ENCODE results near the gene MAP2K7. TPM values are rescaled to one million over a fixed set of nuclear protein-coding genes. Genes with fewer than 3 reads are reported as not detected.

MAP2K7 gene
- total RNA-seq, 1 experiment from 2014 or later = 54.0 TPM

GRCh38 chr19:7934766-7935165 lies 31.1 kb downstream of the MAP2K7 start:
- Histone ChIP-seq H3K4me3 (no peak overlapping the region), H3K27me3 (ENCODE audit: insufficient read depth, low read depth) (no peaks in the 10 kb centered on the region), H3F3A (ENCODE audit: insufficient read depth, low read depth) (peaks cover 21% of the 10 kb centered on the region), H4K20me1 (ENCODE audit: insufficient read depth) (peaks cover 11% of the 10 kb centered on the region), H3K79me2 (ENCODE audit: low read depth) (peaks cover 4% of the 10 kb centered on the region), H3K4me1 (replicated peaks; ENCODE audit: insufficient read depth) (peaks cover 8% of the 10 kb centered on the region), H3K9me2 (ENCODE audit: insufficient read depth) (no peaks in the 10 kb centered on the region), H3K4me2 (no peak overlapping the region), H2AFZ (no peak overlapping the region), H3K36me3 (ENCODE audit: low read depth) (peaks cover 42% of the 10 kb centered on the region), H3K27ac (no peak overlapping the region), H3K9me3 (ENCODE audit: insufficient read depth, low read depth) (no peaks in the 10 kb centered on the region)
- intact Hi-C loops (cut with micrococcal nuclease; ENCODE audit: unreplicated experiment) = no loop called here
- POLR2A ChIA-PET (ENCODE audit: unreplicated experiment) = no interaction called here
- no TSS peak for BruUV-seq (replicated peaks)
- CTCF ChIA-PET = interaction anchor here (0.6 kb wide), 1 partner anchor 332 kb away, joined by 6 read pairs; no protein-coding TSS in a partner anchor
- no peak for TF ChIP-seq CTCF (conservative IDR thresholded peaks at IDR 0.05)
- TF ChIP-seq EZH2 (IDR thresholded peaks at IDR 0.05; ENCODE audit: low read depth) = no peak
- no peak for DNase-seq

GRCh38 chr19:7940841-7941240 lies 37.2 kb downstream of the MAP2K7 start:
- no peak overlapping the region for H3K27ac ChIP-seq
- no peaks in the 10 kb centered on the region for H3K9me2 ChIP-seq (ENCODE audit: insufficient read depth)
- H4K20me1 ChIP-seq (ENCODE audit: insufficient read depth) = peaks cover 15% of the 10 kb centered on the region
- H3K9me3 ChIP-seq (ENCODE audit: insufficient read depth, low read depth) = no peaks in the 10 kb centered on the region
- H3K79me2 ChIP-seq (ENCODE audit: low read depth) = peaks cover 46% of the 10 kb centered on the region
- H3K4me3 ChIP-seq = no peak overlapping the region
- peaks cover 17% of the 10 kb centered on the region; the same call in 1 of the 2 replicates for H3F3A ChIP-seq (ENCODE audit: insufficient read depth, low read depth)
- no peak overlapping the region for H2AFZ ChIP-seq
- H3K36me3 ChIP-seq (ENCODE audit: low read depth) = peaks cover 37% of the 10 kb centered on the region
- CTCF ChIA-PET = no interaction called here
- TF ChIP-seq EZH2 (IDR thresholded peaks at IDR 0.05; ENCODE audit: low read depth) (no peak), CTCF (conservative IDR thresholded peaks at IDR 0.05) (no peak)
- POLR2A ChIA-PET (ENCODE audit: unreplicated experiment) = no interaction called here
- no peaks in the 10 kb centered on the region for H3K27me3 ChIP-seq (ENCODE audit: insufficient read depth, low read depth)
- BruUV-seq (replicated peaks) = no TSS peak
- intact Hi-C loops (cut with micrococcal nuclease; ENCODE audit: unreplicated experiment) = loop anchor here (5.0 kb wide), 1 partner anchor 176 kb away; no protein-coding TSS in a partner anchor
- no peak for DNase-seq
- H3K4me2 ChIP-seq = no peak overlapping the region
- H3K4me1 ChIP-seq (replicated peaks; ENCODE audit: insufficient read depth) = peaks cover 17% of the 10 kb centered on the region

- peaks cover 15% of the 10 kb centered on the region for H4K20me1 ChIP-seq (ENCODE audit: insufficient read depth)
- no peak for TF ChIP-seq EZH2 (IDR thresholded peaks at IDR 0.05; ENCODE audit: low read depth)
- no peak for TF ChIP-seq CTCF (conservative IDR thresholded peaks at IDR 0.05)
- H3K27ac ChIP-seq = peak overlapping the region; percentile 91; the same call in 1 of the 2 replicates
- intact Hi-C loops (cut with micrococcal nuclease; ENCODE audit: unreplicated experiment) = loop anchor here (5.0 kb wide), 1 partner anchor 175 kb away; no protein-coding TSS in a partner anchor
- DNase-seq = no peak
- no peak overlapping the region for H2AFZ ChIP-seq
- ChIA-PET CTCF (interaction anchor here (2.9 kb wide), 1 partner anchor 13 kb away, joined by 25 read pairs; no protein-coding TSS in a partner anchor), POLR2A (ENCODE audit: unreplicated experiment) (no interaction called here)
- peak overlapping the region; percentile 87 for H3K4me3 ChIP-seq
- no peaks in the 10 kb centered on the region for H3K9me3 ChIP-seq (ENCODE audit: insufficient read depth, low read depth)
- no peaks in the 10 kb centered on the region for H3K27me3 ChIP-seq (ENCODE audit: insufficient read depth, low read depth)
- peaks cover 27% of the 10 kb centered on the region for H3K36me3 ChIP-seq (ENCODE audit: low read depth)
- H3K79me2 ChIP-seq (ENCODE audit: low read depth) = peaks cover 46% of the 10 kb centered on the region
- H3K9me2 ChIP-seq (ENCODE audit: insufficient read depth) = no peaks in the 10 kb centered on the region
- H3K4me2 ChIP-seq = peak overlapping the region; percentile 77
- H3K4me1 ChIP-seq (replicated peaks; ENCODE audit: insufficient read depth) = peaks cover 17% of the 10 kb centered on the region
- BruUV-seq (replicated peaks) = TSS peak; percentile 43
- peaks cover 17% of the 10 kb centered on the region; the same call in 1 of the 2 replicates for H3F3A ChIP-seq (ENCODE audit: insufficient read depth, low read depth)
These were observed 38.4 kb downstream of the MAP2K7 start for GRCh38 chr19:7941895-7942596.
